Measurements from ENCODE around the gene ATF1.
"Not testable (repeated sequence)": the region's sequence is repeated elsewhere in the genome, so short reads cannot be mapped to it uniquely, and the experiment has no call there.

ATF1 gene

DNA sequence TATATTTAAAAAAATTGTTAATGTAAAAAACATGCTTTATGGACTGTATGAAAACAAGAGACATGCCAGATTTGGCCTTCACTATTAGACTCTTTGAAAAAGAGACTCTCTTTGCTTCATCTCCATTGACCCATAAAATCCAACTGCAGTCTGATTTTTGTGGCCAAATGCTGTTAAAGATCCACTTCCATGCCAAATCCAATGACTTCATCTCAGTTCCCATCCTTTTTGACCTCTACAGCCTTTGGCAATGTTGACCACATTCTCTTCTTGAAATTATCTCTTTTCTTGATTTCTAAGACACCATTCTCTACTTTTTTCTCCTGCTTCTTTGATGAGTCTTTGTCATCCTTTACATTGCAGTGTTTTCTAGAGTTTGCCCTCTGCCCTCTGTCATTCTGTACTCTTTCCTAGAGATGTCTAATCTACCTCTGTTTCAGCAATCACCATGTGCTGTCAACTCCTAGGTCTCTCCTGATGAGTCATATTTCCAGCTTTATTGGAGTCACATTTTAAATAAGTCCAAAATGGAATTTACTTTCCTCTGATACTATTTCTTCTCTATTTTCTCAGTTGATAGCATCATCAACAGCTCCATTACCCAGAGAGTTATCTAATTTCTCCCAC lies 81.2 kb downstream of the ATF1 start:
- Histone ChIP-seq H3K4me3 (ENCODE audit: low read length) (no peak overlapping the region), H3K79me2 (ENCODE audit: low read length) (no peaks in the 10 kb centered on the region), H2AFZ (ENCODE audit: low read depth, low read length) (no peak overlapping the region), H3K27ac (ENCODE audit: low read length) (no peak overlapping the region), H3K9me3 (ENCODE audit: insufficient read depth, low read length) (no peaks in the 10 kb centered on the region), H3K27me3 (ENCODE audit: low read depth, low read length) (no peaks in the 10 kb centered on the region), H3K9ac (ENCODE audit: low read length) (no peak overlapping the region), H4K20me1 (ENCODE audit: insufficient read depth, low read length) (no peaks in the 10 kb centered on the region), H3K4me1 (ENCODE audit: low read length) (no peaks in the 10 kb centered on the region), H3K4me2 (ENCODE audit: low read length) (no peak overlapping the region), H3K36me3 (replicated peaks; ENCODE audit: low read depth, low read length) (no peaks in the 10 kb centered on the region)
- TF ChIP-seq EZH2phosphoT487 (IDR thresholded peaks at IDR 0.05; ENCODE audit: low read depth) = no peak
- TF ChIP-seq, protein P1, sequence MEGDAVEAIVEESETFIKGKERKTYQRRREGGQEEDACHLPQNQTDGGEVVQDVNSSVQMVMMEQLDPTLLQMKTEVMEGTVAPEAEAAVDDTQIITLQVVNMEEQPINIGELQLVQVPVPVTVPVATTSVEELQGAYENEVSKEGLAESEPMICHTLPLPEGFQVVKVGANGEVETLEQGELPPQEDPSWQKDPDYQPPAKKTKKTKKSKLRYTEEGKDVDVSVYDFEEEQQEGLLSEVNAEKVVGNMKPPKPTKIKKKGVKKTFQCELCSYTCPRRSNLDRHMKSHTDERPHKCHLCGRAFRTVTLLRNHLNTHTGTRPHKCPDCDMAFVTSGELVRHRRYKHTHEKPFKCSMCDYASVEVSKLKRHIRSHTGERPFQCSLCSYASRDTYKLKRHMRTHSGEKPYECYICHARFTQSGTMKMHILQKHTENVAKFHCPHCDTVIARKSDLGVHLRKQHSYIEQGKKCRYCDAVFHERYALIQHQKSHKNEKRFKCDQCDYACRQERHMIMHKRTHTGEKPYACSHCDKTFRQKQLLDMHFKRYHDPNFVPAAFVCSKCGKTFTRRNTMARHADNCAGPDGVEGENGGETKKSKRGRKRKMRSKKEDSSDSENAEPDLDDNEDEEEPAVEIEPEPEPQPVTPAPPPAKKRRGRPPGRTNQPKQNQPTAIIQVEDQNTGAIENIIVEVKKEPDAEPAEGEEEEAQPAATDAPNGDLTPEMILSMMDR (IDR thresholded peaks at IDR 0.05; ENCODE audit: low read depth, low read length) = no peak

DNA sequence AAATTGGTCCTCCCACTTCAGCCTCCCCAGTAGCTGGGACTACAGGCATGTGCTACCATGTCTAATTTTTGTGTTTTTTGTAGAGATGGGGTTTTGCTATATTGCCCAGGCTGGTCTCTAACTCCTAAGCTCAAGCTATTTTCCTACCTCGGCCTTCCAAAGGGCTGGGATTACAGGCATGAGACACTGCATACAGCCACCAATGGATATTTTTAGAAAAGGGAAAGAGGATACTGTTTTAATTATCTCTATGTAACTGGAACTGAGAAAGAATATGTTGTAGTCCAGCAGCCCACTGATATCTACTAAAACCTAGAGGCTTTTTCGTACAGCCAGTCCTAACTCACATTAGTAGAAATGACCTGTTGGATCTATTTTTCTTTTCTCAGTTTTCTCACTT lies 85.1 kb downstream of the ATF1 start:
- Histone ChIP-seq H3K36me3 (replicated peaks; ENCODE audit: low read depth, low read length) (no peaks in the 10 kb centered on the region), H3K4me2 (ENCODE audit: low read length) (no peak overlapping the region), H3K27ac (ENCODE audit: low read length) (no peak overlapping the region), H3K27me3 (ENCODE audit: low read depth, low read length) (no peaks in the 10 kb centered on the region), H3K4me1 (ENCODE audit: low read length) (no peaks in the 10 kb centered on the region), H4K20me1 (ENCODE audit: insufficient read depth, low read length) (no peaks in the 10 kb centered on the region), H3K79me2 (ENCODE audit: low read length) (no peaks in the 10 kb centered on the region), H3K9ac (ENCODE audit: low read length) (no peak overlapping the region), H3K9me3 (ENCODE audit: insufficient read depth, low read length) (no peaks in the 10 kb centered on the region), H3K4me3 (ENCODE audit: low read length) (no peak overlapping the region), H2AFZ (ENCODE audit: low read depth, low read length) (no peak overlapping the region)
- TF ChIP-seq, protein P1 (IDR thresholded peaks at IDR 0.05; ENCODE audit: low read depth, low read length) = no peak
- no peak for TF ChIP-seq EZH2phosphoT487 (IDR thresholded peaks at IDR 0.05; ENCODE audit: low read depth)

DNA sequence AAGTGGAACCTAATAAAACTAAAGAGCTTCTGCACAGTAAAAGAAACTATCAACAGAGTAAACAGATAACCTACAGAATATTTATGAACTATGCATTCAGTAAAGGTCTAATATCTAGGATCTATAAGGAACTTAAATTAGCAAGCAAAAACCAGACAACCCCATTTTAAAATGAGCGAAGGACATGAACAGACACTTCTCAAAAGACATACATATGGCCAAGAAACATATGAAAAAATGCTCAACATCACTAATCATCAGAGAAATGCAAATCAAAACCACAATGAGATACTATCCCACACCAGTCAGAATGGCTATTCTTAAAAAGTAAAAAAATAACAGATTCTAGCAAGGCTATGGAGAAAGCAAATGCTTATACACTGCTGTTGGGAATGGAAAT lies 91.3 kb downstream of the ATF1 start:
- not testable (repeated sequence) for H3K9ac ChIP-seq (ENCODE audit: low read length); H3K27ac ChIP-seq (ENCODE audit: low read length); H3K9me3 ChIP-seq (ENCODE audit: insufficient read depth, low read length); H3K4me3 ChIP-seq (ENCODE audit: low read length); H3K36me3 ChIP-seq (replicated peaks; ENCODE audit: low read depth, low read length); H2AFZ ChIP-seq (ENCODE audit: low read depth, low read length); H3K4me1 ChIP-seq (ENCODE audit: low read length); H4K20me1 ChIP-seq (ENCODE audit: insufficient read depth, low read length); H3K79me2 ChIP-seq (ENCODE audit: low read length); H3K4me2 ChIP-seq (ENCODE audit: low read length); H3K27me3 ChIP-seq (ENCODE audit: low read depth, low read length)

DNA sequence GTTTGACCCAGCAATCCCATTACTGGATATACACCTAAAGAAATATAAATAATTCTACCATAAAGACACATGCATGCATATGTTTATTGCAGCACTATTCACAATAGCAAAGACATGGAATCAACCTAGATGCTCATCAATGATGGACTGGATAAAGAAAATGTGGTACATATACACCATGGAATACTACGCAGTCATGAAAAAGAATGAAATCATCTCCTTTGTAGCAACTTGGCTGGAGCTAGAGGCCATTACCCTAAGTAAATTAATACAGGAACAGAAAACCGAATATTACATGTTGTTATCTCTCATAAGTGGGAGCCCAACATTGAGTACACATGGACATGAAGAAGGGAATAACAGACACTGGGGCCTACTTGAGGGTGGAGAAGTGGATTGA lies 91.8 kb downstream of the ATF1 start:
- H3K4me1 ChIP-seq (ENCODE audit: low read length); H3K4me2 ChIP-seq (ENCODE audit: low read length); H3K4me3 ChIP-seq (ENCODE audit: low read length); H3K9ac ChIP-seq (ENCODE audit: low read length); H3K9me3 ChIP-seq (ENCODE audit: insufficient read depth, low read length); H4K20me1 ChIP-seq (ENCODE audit: insufficient read depth, low read length); H3K27me3 ChIP-seq (ENCODE audit: low read depth, low read length); H3K36me3 ChIP-seq (replicated peaks; ENCODE audit: low read depth, low read length); H3K27ac ChIP-seq (ENCODE audit: low read length); H3K79me2 ChIP-seq (ENCODE audit: low read length); H2AFZ ChIP-seq (ENCODE audit: low read depth, low read length): not testable (repeated sequence)

DNA sequence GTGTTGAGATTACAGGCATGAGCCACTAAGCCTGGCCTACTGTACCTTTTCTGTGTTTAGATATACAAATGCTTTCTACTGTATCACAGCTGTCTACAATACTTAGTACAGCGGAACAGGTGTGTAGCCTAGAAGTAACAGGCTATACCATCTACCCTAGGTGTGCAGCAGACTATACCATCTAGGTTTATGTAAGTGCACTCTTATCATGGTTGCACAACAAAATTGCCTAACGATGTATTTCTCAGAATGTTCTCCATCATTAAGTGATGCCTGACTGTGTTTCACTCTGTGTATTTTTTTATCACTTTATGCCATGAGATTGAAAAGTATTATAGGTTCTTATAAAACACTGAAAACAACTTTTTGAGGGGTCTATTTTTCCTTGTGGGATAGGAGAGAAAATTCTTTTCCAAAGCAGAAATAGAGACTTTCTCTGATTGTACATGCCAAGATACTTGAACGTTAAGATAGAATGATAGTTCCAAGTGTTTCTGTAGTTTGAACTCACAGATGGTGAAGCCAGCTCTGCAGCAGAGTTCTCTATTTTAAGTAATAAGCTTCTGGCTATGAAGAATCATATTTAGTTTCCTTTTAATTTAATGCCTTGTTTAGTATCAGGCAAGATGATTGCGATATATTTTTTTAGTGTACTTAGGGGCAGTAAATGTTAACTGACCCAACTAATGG lies 95.9 kb downstream of the ATF1 start:
- no peaks in the 10 kb centered on the region for H4K20me1 ChIP-seq (ENCODE audit: insufficient read depth, low read length)
- TF ChIP-seq EZH2phosphoT487 (IDR thresholded peaks at IDR 0.05; ENCODE audit: low read depth) = no peak
- TF ChIP-seq, protein P1 (IDR thresholded peaks at IDR 0.05; ENCODE audit: low read depth, low read length) = no peak
- no peak overlapping the region for H3K4me2 ChIP-seq (ENCODE audit: low read length)
- H3K27me3 ChIP-seq (ENCODE audit: low read depth, low read length) = no peaks in the 10 kb centered on the region
- H3K36me3 ChIP-seq (replicated peaks; ENCODE audit: low read depth, low read length) = no peaks in the 10 kb centered on the region
- no peaks in the 10 kb centered on the region for H3K9me3 ChIP-seq (ENCODE audit: insufficient read depth, low read length)
- H3K27ac ChIP-seq (ENCODE audit: low read length) = no peak overlapping the region
- H3K4me3 ChIP-seq (ENCODE audit: low read length) = no peak overlapping the region
- no peaks in the 10 kb centered on the region for H3K79me2 ChIP-seq (ENCODE audit: low read length)
- no peak overlapping the region for H2AFZ ChIP-seq (ENCODE audit: low read depth, low read length)
- H3K4me1 ChIP-seq (ENCODE audit: low read length) = peaks cover 8% of the 10 kb centered on the region
- no peak overlapping the region for H3K9ac ChIP-seq (ENCODE audit: low read length)
